ENCODE results near the gene ADAMTSL4.

The ADAMTSL4 gene

GRCh38 chr1:150515328-150516049, 33.7 kb upstream of the ADAMTSL4 start, which contains the start of gene FALEC:
TSS of gene FALEC (plus strand) at chr1:150515752.
- H3K4me3 ChIP-seq (ENCODE audit: low read length), result peak within 1 kb of the TSS; percentile 95
- H3K27ac ChIP-seq (ENCODE audit: low read length), result peak within 1 kb of the TSS; percentile 49
- H3K27me3 ChIP-seq (ENCODE audit: control insufficient read depth, insufficient read depth, low read length), result no peaks in the 10 kb centered on the region
- peak within 1 kb of the TSS; percentile 59 for H3K9ac ChIP-seq (ENCODE audit: low read length)
- H3K9me3 ChIP-seq (ENCODE audit: control insufficient read depth, low read depth, low read length), result no peaks in the 10 kb centered on the region
- no peaks in the 10 kb centered on the region for H3K36me3 ChIP-seq (ENCODE audit: control insufficient read depth, low read depth, low read length)
- no peaks in the 10 kb centered on the region for H3K4me1 ChIP-seq (ENCODE audit: control insufficient read depth, low read depth, low read length)

GRCh38 chr1:150516050-150516591, 33.1 kb upstream of the ADAMTSL4 start:
- no peak overlapping the region for H3K27ac ChIP-seq (ENCODE audit: low read length)
- peak overlapping the region; percentile 95 for H3K4me3 ChIP-seq (ENCODE audit: low read length)
- no peaks in the 10 kb centered on the region for H3K36me3 ChIP-seq (ENCODE audit: control insufficient read depth, low read depth, low read length)
- H3K27me3 ChIP-seq (ENCODE audit: control insufficient read depth, insufficient read depth, low read length), result no peaks in the 10 kb centered on the region
- no peaks in the 10 kb centered on the region for H3K9me3 ChIP-seq (ENCODE audit: control insufficient read depth, low read depth, low read length)
- H3K9ac ChIP-seq (ENCODE audit: low read length), result peak overlapping the region; percentile 59
- no peaks in the 10 kb centered on the region for H3K4me1 ChIP-seq (ENCODE audit: control insufficient read depth, low read depth, low read length)

GRCh38 chr1:150516616-150517015, 32.6 kb upstream of the ADAMTSL4 start:
- Histone ChIP-seq H3K9me3 (ENCODE audit: control insufficient read depth, low read depth, low read length) (no peaks in the 10 kb centered on the region), H3K27ac (ENCODE audit: low read length) (no peak overlapping the region), H3K4me1 (ENCODE audit: control insufficient read depth, low read depth, low read length) (no peaks in the 10 kb centered on the region), H3K9ac (ENCODE audit: low read length) (no peak overlapping the region), H3K4me3 (ENCODE audit: low read length) (peak overlapping the region; percentile 95), H3K36me3 (ENCODE audit: control insufficient read depth, low read depth, low read length) (no peaks in the 10 kb centered on the region), H3K27me3 (ENCODE audit: control insufficient read depth, insufficient read depth, low read length) (no peaks in the 10 kb centered on the region)

GRCh38 chr1:150521196-150521968, 27.8 kb upstream of the ADAMTSL4 start:
- H3K9me3 ChIP-seq (ENCODE audit: control insufficient read depth, low read depth, low read length), result no peaks in the 10 kb centered on the region
- H3K36me3 ChIP-seq (ENCODE audit: control insufficient read depth, low read depth, low read length), result no peaks in the 10 kb centered on the region
- no peak overlapping the region for H3K27ac ChIP-seq (ENCODE audit: low read length)
- H3K4me1 ChIP-seq (ENCODE audit: control insufficient read depth, low read depth, low read length), result no peaks in the 10 kb centered on the region
- no peak overlapping the region for H3K9ac ChIP-seq (ENCODE audit: low read length)
- no peaks in the 10 kb centered on the region for H3K27me3 ChIP-seq (ENCODE audit: control insufficient read depth, insufficient read depth, low read length)
- H3K4me3 ChIP-seq (ENCODE audit: low read length), result no peak overlapping the region

GRCh38 chr1:150525348-150525747, 23.9 kb upstream of the ADAMTSL4 start:
- Histone ChIP-seq H3K27ac (ENCODE audit: low read length) (no peak overlapping the region), H3K9ac (ENCODE audit: low read length) (no peak overlapping the region), H3K27me3 (ENCODE audit: control insufficient read depth, insufficient read depth, low read length) (no peaks in the 10 kb centered on the region), H3K9me3 (ENCODE audit: control insufficient read depth, low read depth, low read length) (no peaks in the 10 kb centered on the region), H3K36me3 (ENCODE audit: control insufficient read depth, low read depth, low read length) (no peaks in the 10 kb centered on the region), H3K4me1 (ENCODE audit: control insufficient read depth, low read depth, low read length) (no peaks in the 10 kb centered on the region), H3K4me3 (ENCODE audit: low read length) (no peak overlapping the region)

GRCh38 chr1:150528196-150528595, 21.0 kb upstream of the ADAMTSL4 start:
- H3K9ac ChIP-seq (ENCODE audit: low read length), result no peak overlapping the region

GRCh38 chr1:150529017-150529416, 20.2 kb upstream of the ADAMTSL4 start:
- no peak overlapping the region for H3K9ac ChIP-seq (ENCODE audit: low read length)
- no peaks in the 10 kb centered on the region for H3K4me1 ChIP-seq (ENCODE audit: control insufficient read depth, low read depth, low read length)
- H3K9me3 ChIP-seq (ENCODE audit: control insufficient read depth, low read depth, low read length), result no peaks in the 10 kb centered on the region
- H3K36me3 ChIP-seq (ENCODE audit: control insufficient read depth, low read depth, low read length), result no peaks in the 10 kb centered on the region
- H3K4me3 ChIP-seq (ENCODE audit: low read length), result no peak overlapping the region
- H3K27me3 ChIP-seq (ENCODE audit: control insufficient read depth, insufficient read depth, low read length), result no peaks in the 10 kb centered on the region
- no peak overlapping the region for H3K27ac ChIP-seq (ENCODE audit: low read length)

More at GRCh38 chr1:150528196-150528595, 21.0 kb upstream of the ADAMTSL4 start:
- H3K4me3 ChIP-seq (ENCODE audit: low read length), result no peak overlapping the region
- no peak overlapping the region for H3K27ac ChIP-seq (ENCODE audit: low read length)
- H3K36me3 ChIP-seq (ENCODE audit: control insufficient read depth, low read depth, low read length), result no peaks in the 10 kb centered on the region
- no peaks in the 10 kb centered on the region for H3K4me1 ChIP-seq (ENCODE audit: control insufficient read depth, low read depth, low read length)
- no peaks in the 10 kb centered on the region for H3K9me3 ChIP-seq (ENCODE audit: control insufficient read depth, low read depth, low read length)
- no peaks in the 10 kb centered on the region for H3K27me3 ChIP-seq (ENCODE audit: control insufficient read depth, insufficient read depth, low read length)

- Histone ChIP-seq H3K27me3 (ENCODE audit: control insufficient read depth, insufficient read depth, low read length) (no peaks in the 10 kb centered on the region), H3K4me3 (ENCODE audit: low read length) (no peak overlapping the region), H3K36me3 (ENCODE audit: control insufficient read depth, low read depth, low read length) (no peaks in the 10 kb centered on the region), H3K27ac (ENCODE audit: low read length) (no peak overlapping the region), H3K9me3 (ENCODE audit: control insufficient read depth, low read depth, low read length) (no peaks in the 10 kb centered on the region), H3K9ac (ENCODE audit: low read length) (no peak overlapping the region), H3K4me1 (ENCODE audit: control insufficient read depth, low read depth, low read length) (no peaks in the 10 kb centered on the region)
Observed at GRCh38 chr1:150530491-150531159, 18.6 kb upstream of the ADAMTSL4 start.

GRCh38 chr1:150532860-150533259, 16.3 kb upstream of the ADAMTSL4 start:
- no peaks in the 10 kb centered on the region for H3K27me3 ChIP-seq (ENCODE audit: control insufficient read depth, insufficient read depth, low read length)
- H3K9me3 ChIP-seq (ENCODE audit: control insufficient read depth, low read depth, low read length), result no peaks in the 10 kb centered on the region
- no peak overlapping the region for H3K27ac ChIP-seq (ENCODE audit: low read length)
- no peak overlapping the region for H3K4me3 ChIP-seq (ENCODE audit: low read length)
- no peak overlapping the region for H3K9ac ChIP-seq (ENCODE audit: low read length)
- peaks cover under 1% of the 10 kb centered on the region for H3K4me1 ChIP-seq (ENCODE audit: control insufficient read depth, low read depth, low read length)
- no peaks in the 10 kb centered on the region for H3K36me3 ChIP-seq (ENCODE audit: control insufficient read depth, low read depth, low read length)

- no peaks in the 10 kb centered on the region for H3K27me3 ChIP-seq (ENCODE audit: control insufficient read depth, insufficient read depth, low read length)
- no peaks in the 10 kb centered on the region for H3K9me3 ChIP-seq (ENCODE audit: control insufficient read depth, low read depth, low read length)
- no peaks in the 10 kb centered on the region for H3K36me3 ChIP-seq (ENCODE audit: control insufficient read depth, low read depth, low read length)
- no peak overlapping the region for H3K27ac ChIP-seq (ENCODE audit: low read length)
- H3K9ac ChIP-seq (ENCODE audit: low read length), result no peak overlapping the region
- peaks cover 8% of the 10 kb centered on the region for H3K4me1 ChIP-seq (ENCODE audit: control insufficient read depth, low read depth, low read length)
- no peak overlapping the region for H3K4me3 ChIP-seq (ENCODE audit: low read length)
Observed at GRCh38 chr1:150534002-150534401, 15.2 kb upstream of the ADAMTSL4 start.

GRCh38 chr1:150535511-150536287, 13.5 kb upstream of the ADAMTSL4 start:
- Histone ChIP-seq H3K27ac (ENCODE audit: low read length) (no peak overlapping the region), H3K36me3 (ENCODE audit: control insufficient read depth, low read depth, low read length) (no peaks in the 10 kb centered on the region), H3K4me1 (ENCODE audit: control insufficient read depth, low read depth, low read length) (peaks cover 8% of the 10 kb centered on the region), H3K9me3 (ENCODE audit: control insufficient read depth, low read depth, low read length) (no peaks in the 10 kb centered on the region), H3K9ac (ENCODE audit: low read length) (no peak overlapping the region), H3K27me3 (ENCODE audit: control insufficient read depth, insufficient read depth, low read length) (no peaks in the 10 kb centered on the region), H3K4me3 (ENCODE audit: low read length) (no peak overlapping the region)

Measured in iPS-18a (cell line).